HG02885 (cell line): Measurements from ENCODE around the gene COQ8A.
"Not testable (repeated sequence)": the region's sequence is repeated elsewhere in the genome, so short reads cannot be mapped to it uniquely, and the experiment has no call there.

Experiments
- ATAC-seq: cut with Tn5 transposase; IDR thresholded peaks from one replicate; pipeline ENCODE4 v1.9.1; 2021; ENCODE audit warnings: mild to moderate bottlenecking; ENCODE audit not compliant: unreplicated experiment, poor library complexity

Gene COQ8A

GRCh38 chr1:226950871-226951270 is 10.8 kb downstream of the COQ8A start:
- ATAC-seq = no peak

GRCh38 chr1:226951286-226952117 is 11.4 kb downstream of the COQ8A start:
- no peak for ATAC-seq

GRCh38 chr1:226952118-226952441 is 12.0 kb downstream of the COQ8A start:
- no peak for ATAC-seq

GRCh38 chr1:226953175-226953800 is 13.2 kb downstream of the COQ8A start:
- ATAC-seq = no peak

GRCh38 chr1:226954337-226954736 is 14.2 kb downstream of the COQ8A start:
- no peak for ATAC-seq

GRCh38 chr1:226954777-226955176 is 14.7 kb downstream of the COQ8A start:
- ATAC-seq = no peak

GRCh38 chr1:226955857-226956256 is 15.8 kb downstream of the COQ8A start:
- ATAC-seq = not testable (repeated sequence)

GRCh38 chr1:226956942-226957713 is 17.0 kb downstream of the COQ8A start:
- no peak for ATAC-seq

GRCh38 chr1:226957714-226958113 is 17.6 kb downstream of the COQ8A start:
- ATAC-seq = no peak

GRCh38 chr1:226958300-226958699 is 18.2 kb downstream of the COQ8A start:
- ATAC-seq = no peak

GRCh38 chr1:226960256-226960655 is 20.2 kb downstream of the COQ8A start:
- ATAC-seq = no peak

GRCh38 chr1:226960944-226961765 is 21.1 kb downstream of the COQ8A start:
- no peak for ATAC-seq

- ATAC-seq = no peak
Measured at GRCh38 chr1:226962421-226963391, 22.6 kb downstream of the COQ8A start.

GRCh38 chr1:226964068-226964425 is 24.0 kb downstream of the COQ8A start:
- no peak for ATAC-seq

GRCh38 chr1:226964611-226965486 is 24.8 kb downstream of the COQ8A start:
- no peak for ATAC-seq

GRCh38 chr1:226965581-226966440 is 25.7 kb downstream of the COQ8A start:
- no peak for ATAC-seq

GRCh38 chr1:226966683-226967082 is 26.6 kb downstream of the COQ8A start:
- no peak for ATAC-seq
